HepG2 (cell line): ENCODE data around the gene IGF2. TPM values are rescaled to one million over a fixed set of nuclear protein-coding genes. Genes with fewer than 3 reads are reported as not detected.
A peak's percentile ranks its signal among the peaks of the same experiment; 100 is the strongest.

Source experiments
- ATAC-seq: fragments of 200-7000 bp; cut with Tn5 transposase; 3 replicates; pipeline ENCODE4 v1.9.1; 2020; ENCODE audit warnings: mild to moderate bottlenecking, moderate library complexity
- BruUV-seq: library from RNA; stranded (reverse); fragments of 400-500 nt; replicated peaks from 2 replicates; lab custom pipeline; 2021; lab: Mats Ljungman, UMichigan
- CTCF ChIA-PET: fragments of 300-600 bp; formaldehyde crosslinking; extraction: SDS; loops from one replicate; lab custom pipeline; 2021; ENCODE audit warnings: low total read pairs, inconsistent platforms, low intra/inter-chr PET ratio; lab: Yijun Ruan, JAX
- POLR2A ChIA-PET: fragments of 350-600 bp; sonication (Branson Sonifier 250); formaldehyde crosslinking; loops from one replicate; lab custom pipeline; 2020; ENCODE audit warnings: antibody characterized with exemption, inconsistent platforms; lab: Yijun Ruan, JAX
- DNase-seq: peaks from one replicate; pipeline ENCODE4 v3.0.0-alpha.2; 2015; ENCODE audit warnings: low spot score
- FAIRE-seq: peaks from 3 replicates; lab custom pipeline; 2011; peaks lifted over from hg19 to GRCh38; lab: Jason Lieb, UNC
- H2AFZ ChIP-seq: one replicate; pipeline ENCODE4 v1.6.1; 2011; ENCODE audit warnings: low read length, inconsistent platforms
- H3K27ac ChIP-seq: fragments of 300-600 bp; 3 replicates; pipeline ENCODE4 v1.8.0; 2011; ENCODE audit warnings: mixed run types, mild to moderate bottlenecking, mixed read lengths, low read length, inconsistent platforms; ENCODE audit not compliant: insufficient read depth; ENCODE audit errors: extremely low read length
- H3K27me3 ChIP-seq, 2 experiments: fragments of 200-600 bp in 1 of 2; 2 replicates in 1 of 2; 3 replicates in 1 of 2; pipeline versions ENCODE4 v1.6.0 to v1.8.0; 2011; ENCODE audit warnings: low read length in 2 of 2, mild to moderate bottlenecking in 2 of 2, moderate library complexity in 2 of 2, inconsistent platforms in 1 of 2; ENCODE audit not compliant: insufficient read depth in 2 of 2, control insufficient read depth in 1 of 2
- H3K36me3 ChIP-seq, 2 experiments: fragments of 200-600 bp in 1 of 2; replicated peaks in 1 of 2; 2 replicates in 1 of 2; 3 replicates in 1 of 2; pipeline versions ENCODE4 v1.5.1 to v1.8.0; 2011; ENCODE audit warnings: low read length in 2 of 2, inconsistent platforms in 1 of 2; ENCODE audit not compliant: insufficient read depth in 2 of 2, control insufficient read depth in 1 of 2
- H3K4me1 ChIP-seq: 2 replicates; pipeline ENCODE4 v1.5.1; 2012; ENCODE audit warnings: low read length, inconsistent platforms; ENCODE audit not compliant: insufficient read depth
- H3K4me2 ChIP-seq: 2 replicates; pipeline ENCODE4 v1.6.0; 2011; ENCODE audit warnings: low read depth, low read length, inconsistent platforms
- H3K4me3 ChIP-seq, 3 experiments: fragments of 200-600 bp in 1 of 3; sonication (generic), shearing (Covaris generic) in 1 of 3; replicated peaks in 1 of 3; 2 replicates each; pipeline ENCODE4 v1.5.1; 2011 to 2016; ENCODE audit warnings: low read length in 3 of 3, inconsistent platforms in 2 of 3, low read depth in 2 of 3, mild to moderate bottlenecking in 2 of 3, control low read depth in 1 of 3, mixed read lengths in 1 of 3; ENCODE audit not compliant: insufficient read depth in 1 of 3
- H3K79me2 ChIP-seq: one replicate; pipeline ENCODE4 v1.6.1; 2011; ENCODE audit warnings: low read length, inconsistent platforms; ENCODE audit not compliant: insufficient read depth
- H3K9ac ChIP-seq: 2 replicates; pipeline ENCODE4 v1.6.0; 2011; ENCODE audit warnings: mild to moderate bottlenecking, low read depth, low read length, inconsistent platforms; ENCODE audit not compliant: insufficient read depth
- H3K9me3 ChIP-seq: 2 replicates; pipeline ENCODE4 v1.5.1; 2012; ENCODE audit warnings: mild to moderate bottlenecking, low read length
- H4K20me1 ChIP-seq: 2 replicates; pipeline ENCODE4 v1.6.0; 2011; ENCODE audit warnings: inconsistent platforms, mild to moderate bottlenecking, low read length, moderate library complexity; ENCODE audit not compliant: insufficient read depth
- DR1 ChIP-seq: sonication (generic); formaldehyde crosslinking; IDR thresholded peaks from 2 replicates; pipeline ENCODE4 v1.8.0; 2021; ENCODE audit warnings: mild to moderate bottlenecking, missing genetic modification reagents, inconsistent platforms
- FIP1L1 ChIP-seq: fragments of 200-400 bp; formaldehyde crosslinking; IDR thresholded peaks from 2 replicates; pipeline ENCODE4 v1.6.1; 2018; ENCODE audit warnings: low read depth, mild to moderate bottlenecking, low read length, moderate library complexity, borderline replicate concordance; ENCODE audit not compliant: insufficient read depth
- GATA4 ChIP-seq: sonication (generic); IDR thresholded peaks from 2 replicates; pipeline ENCODE4 v1.6.1; 2016; ENCODE audit warnings: antibody characterized with exemption, low read depth, borderline replicate concordance
- HOXA7 ChIP-seq: sonication (generic); formaldehyde crosslinking; IDR thresholded peaks from 2 replicates; pipeline ENCODE4 v1.8.1; 2022; ENCODE audit warnings: mild to moderate bottlenecking, missing genetic modification reagents, moderate library complexity
- KAT8 ChIP-seq: IDR thresholded peaks from 2 replicates; pipeline ENCODE4 v1.6.1; 2016; ENCODE audit warnings: missing genetic modification reagents, missing compliant biosample characterization
- MBD4 ChIP-seq: IDR thresholded peaks from 2 replicates; pipeline ENCODE4 v1.6.1; 2012; ENCODE audit warnings: low read length, inconsistent platforms, borderline replicate concordance
- MEIS2 ChIP-seq: sonication (generic); formaldehyde crosslinking; IDR thresholded peaks from 2 replicates; pipeline ENCODE4 v1.9.0; 2021; ENCODE audit warnings: mild to moderate bottlenecking, missing genetic modification reagents
- NAIF1 ChIP-seq: sonication (generic); formaldehyde crosslinking; IDR thresholded peaks from 2 replicates; pipeline ENCODE4 v1.5.0; 2020; ENCODE audit warnings: mild to moderate bottlenecking, missing genetic modification reagents, borderline replicate concordance
- TP53 ChIP-seq: sonication (generic); formaldehyde crosslinking; conservative IDR thresholded peaks from 2 replicates; pipeline ENCODE4 v1.4.0; 2020; ENCODE audit warnings: missing genetic modification reagents
- YY1 ChIP-seq: IDR thresholded peaks from 2 replicates; pipeline ENCODE4 v1.6.1; 2011; ENCODE audit warnings: low read length, low read depth, moderate library complexity, mild to moderate bottlenecking; ENCODE audit not compliant: insufficient read depth, insufficient replicate concordance
- ZBTB7B ChIP-seq: sonication (generic); formaldehyde crosslinking; IDR thresholded peaks from 2 replicates; pipeline ENCODE4 v1.4.0; 2020; ENCODE audit warnings: missing genetic modification reagents
- ZEB1 ChIP-seq: IDR thresholded peaks from 2 replicates; pipeline ENCODE4 v1.6.1; 2012; ENCODE audit warnings: mild to moderate bottlenecking, low read depth, inconsistent platforms; ENCODE audit not compliant: insufficient replicate concordance
- ZNF136 ChIP-seq: sonication (generic); formaldehyde crosslinking; IDR thresholded peaks from 2 replicates; pipeline ENCODE4 v1.8.1; 2022; ENCODE audit warnings: low read depth, mild to moderate bottlenecking, moderate library complexity, missing genetic modification reagents
- ZNF138 ChIP-seq: sonication (generic); formaldehyde crosslinking; IDR thresholded peaks from 2 replicates; pipeline ENCODE4 v1.5.0; 2020; ENCODE audit warnings: mild to moderate bottlenecking, low read depth, missing genetic modification reagents
- ZNF17 ChIP-seq: sonication (generic); formaldehyde crosslinking; IDR thresholded peaks from 2 replicates; pipeline ENCODE4 v1.5.0; 2020; ENCODE audit warnings: mild to moderate bottlenecking, missing genetic modification reagents
- ZNF263 ChIP-seq: sonication (generic); formaldehyde crosslinking; IDR thresholded peaks from 2 replicates; pipeline ENCODE4 v1.4.0; 2020; ENCODE audit warnings: missing genetic modification reagents
- ZNF337 ChIP-seq: sonication (generic); formaldehyde crosslinking; IDR thresholded peaks from 2 replicates; pipeline ENCODE4 v1.5.1; 2020; ENCODE audit warnings: missing genetic modification reagents, low read depth, mild to moderate bottlenecking, borderline replicate concordance
- WGBS: methylation state at CpG from one replicate; pipeline ENCODE4 v1.1.6; 2017; ENCODE audit warnings: low lambda C conversion rate; 5-methylcytosine and 5-hydroxymethylcytosine counted together
- in situ Hi-C: cut with HindIII; loops from 2 replicates; pipeline ENCODE4 v1.10.0; 2017; ENCODE audit warnings: low pct_unique_long_range_greater_than_20kb; ENCODE audit not compliant: extremely low pct_ligation_motif_present
- intact Hi-C: fragments of 100-400 bp; cut with micrococcal nuclease; formaldehyde crosslinking; loops from one replicate; pipeline ENCODE4 v1.10.0; 2022; ENCODE audit not compliant: unreplicated experiment
- polyA plus RNA-seq, 8 experiments: library from polyadenylated mRNA; depleted of rRNA in 3 of 8; stranded (reverse) in 7 of 8; unstranded in 1 of 8; fragments of >200 nt; fragmentation: Illumina TruSeq in 4 of 8; extraction: Trizol in 4 of 8; gene quantifications; 2 replicates each; pipeline versions ENCODE4 v1.2.1 to v1.2.3, GENCODE V29; 2011 to 2016; ENCODE audit warnings: low read depth in 4 of 8, missing spikeins in 1 of 8, mixed read lengths in 1 of 8; ENCODE audit not compliant: insufficient read depth in 1 of 8
- total RNA-seq, 5 experiments: library from RNA; depleted of rRNA; stranded (reverse); fragments of >200 nt; fragmentation: Illumina TruSeq; extraction: Trizol; gene quantifications; 2 replicates each; pipeline ENCODE4 v1.2.3, GENCODE V29; 2016; ENCODE audit warnings: low read depth in 1 of 5

IGF2 gene
- total and polyA plus RNA-seq, 2 of the 13 experiments (the other 11 are each of a cell fraction or from before 2014, with no cell fraction given) = 79.1 to 254 TPM

DNA sequence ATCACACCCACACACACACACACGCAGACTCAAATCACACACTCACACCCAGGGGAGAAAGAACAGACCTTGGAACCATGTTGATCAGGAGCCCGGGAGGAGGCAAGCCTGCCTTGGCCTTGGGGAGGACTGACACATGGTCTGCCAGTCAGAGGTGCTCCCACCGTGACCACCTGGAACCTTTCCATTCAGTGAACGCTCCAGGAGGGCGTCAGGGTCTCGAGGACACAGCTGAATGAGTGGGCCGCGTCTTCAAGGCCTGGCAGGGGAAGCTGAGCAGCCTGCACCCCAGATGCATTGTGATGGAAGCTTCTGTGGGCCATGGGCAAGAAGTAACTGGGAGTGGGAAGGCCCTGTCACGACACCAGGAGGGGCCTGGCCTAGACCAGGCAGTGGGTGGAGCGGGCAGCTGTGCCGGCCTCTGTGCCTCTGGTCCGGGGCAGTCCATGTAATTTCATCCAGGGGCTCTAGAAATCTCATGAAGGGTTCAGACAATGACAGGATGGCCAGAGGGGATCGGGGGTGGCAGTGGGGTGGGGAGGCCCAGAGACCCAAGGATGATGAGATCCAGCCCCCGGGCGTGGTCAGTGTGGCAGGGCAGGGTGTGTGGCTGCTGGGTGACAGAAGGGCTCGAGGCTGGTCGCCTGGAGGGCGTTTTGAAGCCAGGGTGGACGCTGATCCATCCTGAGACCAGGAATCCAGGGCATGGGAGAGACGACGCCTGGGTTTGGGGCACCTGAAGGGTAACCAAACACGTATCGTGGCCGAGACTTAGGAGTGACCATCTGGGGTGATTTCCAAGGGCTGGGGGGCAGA is 53.7 kb downstream of the IGF2 start:
- H3K27me3 ChIP-seq = peaks cover 2 to 31% of the 10 kb centered on the region in 2 experiments; a peak in 2 of 5 replicates
- H3K9ac ChIP-seq = no peak overlapping the region
- H2AFZ ChIP-seq = no peak overlapping the region
- H3K79me2 ChIP-seq = no peaks in the 10 kb centered on the region
- 50% methylated on average over 19 of the region's 24 CpGs for WGBS
- no peak overlapping the region for H3K27ac ChIP-seq
- no peak for TF ChIP-seq ZNF337
- peak; percentile 78 for TF ChIP-seq ZNF263 (CRISPR knock-in tag)
- TF ChIP-seq, all 625 proteins: peak for 1
- peaks cover 16% of the 10 kb centered on the region for H3K4me1 ChIP-seq
- H4K20me1 ChIP-seq = no peaks in the 10 kb centered on the region
- FAIRE-seq = no peak
- POLR2A ChIA-PET = no interaction called here
- CTCF ChIA-PET = no interaction called here
- no TSS peak for BruUV-seq
- ATAC-seq = no peak
- no peak overlapping the region for H3K4me3 ChIP-seq
- no peak for DNase-seq
- in situ Hi-C loops (no loop called here), intact Hi-C loops (no loop called here)
- H3K36me3 ChIP-seq = no peaks in the 10 kb centered on the region
- H3K9me3 ChIP-seq = peaks cover 17% of the 10 kb centered on the region
- no peak overlapping the region for H3K4me2 ChIP-seq

DNA sequence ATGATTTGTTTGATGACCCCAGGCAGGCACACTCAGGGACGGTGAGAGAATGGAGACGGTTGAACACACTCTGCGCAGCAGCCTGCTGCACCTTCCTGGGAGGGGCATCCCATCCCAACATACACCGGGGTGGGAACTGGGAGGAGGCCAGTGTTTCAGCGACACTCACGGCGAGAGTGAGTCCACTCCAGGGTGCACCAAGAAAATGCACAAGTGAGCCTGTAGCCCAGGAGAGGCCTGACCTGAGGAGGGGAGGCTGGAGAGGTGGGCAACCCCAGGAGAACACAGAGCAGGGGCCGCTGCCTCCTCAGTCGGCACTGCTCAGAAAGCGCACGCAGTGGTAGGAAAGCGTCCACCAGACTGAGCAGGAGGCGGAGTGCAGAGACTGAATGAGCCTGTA is 54.5 kb downstream of the IGF2 start:
- ATAC-seq = no peak
- no peak overlapping the region for H3K27ac ChIP-seq
- H3K36me3 ChIP-seq = no peaks in the 10 kb centered on the region
- CTCF ChIA-PET = no interaction called here
- H3K4me3 ChIP-seq = no peak overlapping the region
- 71% methylated on average over 9 of the region's 13 CpGs for WGBS
- no peak overlapping the region for H2AFZ ChIP-seq
- BruUV-seq = no TSS peak
- intact Hi-C loops (no loop called here), in situ Hi-C loops (no loop called here)
- DNase-seq = no peak
- H4K20me1 ChIP-seq = no peaks in the 10 kb centered on the region
- no peaks in the 10 kb centered on the region for H3K79me2 ChIP-seq
- H3K9ac ChIP-seq = no peak overlapping the region
- peaks cover 13% of the 10 kb centered on the region for H3K4me1 ChIP-seq
- H3K9me3 ChIP-seq = peaks cover 17% of the 10 kb centered on the region
- no peak overlapping the region for H3K4me2 ChIP-seq
- no peak for FAIRE-seq
- POLR2A ChIA-PET = no interaction called here
- H3K27me3 ChIP-seq = peaks cover 2 to 31% of the 10 kb centered on the region in 2 experiments; a peak in 2 of 5 replicates
- no peak for TF ChIP-seq KAT8 (CRISPR knock-in tag)
- no peak for TF ChIP-seq GATA4
- no peak for TF ChIP-seq HOXA7 (CRISPR knock-in tag)
- no peak for TF ChIP-seq YY1
- no peak for TF ChIP-seq TP53 (CRISPR knock-in tag)
- TF ChIP-seq ZNF138 = no peak
- no peak for TF ChIP-seq ZEB1
- TF ChIP-seq ZNF136 (CRISPR knock-in tag) = no peak
- no peak for TF ChIP-seq NAIF1
- TF ChIP-seq MEIS2 (CRISPR knock-in tag) = no peak
- TF ChIP-seq FIP1L1 = no peak
- no peak for TF ChIP-seq MBD4
- TF ChIP-seq DR1 = no peak
- no peak for TF ChIP-seq ZNF17 (CRISPR knock-in tag)
- TF ChIP-seq ZBTB7B (CRISPR knock-in tag) = no peak
